D341Med (cell line): ENCODE data around the gene TTBK2.
"Not testable (repeated sequence)": the region's sequence is repeated elsewhere in the genome, so short reads cannot be mapped to it uniquely, and the experiment has no call there.

Experiments used
- DNase-seq: peaks from one replicate; pipeline ENCODE4 v3.0.0; 2012; ENCODE audit warnings: low spot score

The TTBK2 gene

GRCh38 chr15:42761813-42762212, 158.8 kb downstream of the TTBK2 start:
- DNase-seq = not testable (repeated sequence)

GRCh38 chr15:42760759-42761158, 159.8 kb downstream of the TTBK2 start:
- DNase-seq = no peak

- DNase-seq = no peak
Observed at GRCh38 chr15:42759093-42759492, 161.5 kb downstream of the TTBK2 start.

- no peak for DNase-seq
Observed at GRCh38 chr15:42750306-42750705, 170.3 kb downstream of the TTBK2 start.

- DNase-seq = no peak
Observed at GRCh38 chr15:42749266-42749665, 171.3 kb downstream of the TTBK2 start.

GRCh38 chr15:42744195-42744594, 176.4 kb downstream of the TTBK2 start:
- no peak for DNase-seq

GRCh38 chr15:42742149-42742548, 178.4 kb downstream of the TTBK2 start:
- DNase-seq = no peak

GRCh38 chr15:42741710-42742109, 178.9 kb downstream of the TTBK2 start:
- DNase-seq = no peak

- no peak for DNase-seq
Observed at GRCh38 chr15:42737529-42738328, 182.8 kb downstream of the TTBK2 start.

GRCh38 chr15:42736793-42737528, 183.6 kb downstream of the TTBK2 start, which contains the start of gene CDAN1:
Gene CDAN1 (minus strand): TSS chr15:42737128. CDS start chr15:42737102, 26 bp downstream.
- DNase-seq = peak; percentile 100

GRCh38 chr15:42736178-42736792, 184.3 kb downstream of the TTBK2 start:
- peak; percentile 72 for DNase-seq

- no peak for DNase-seq
Observed at GRCh38 chr15:42735382-42736165, 185.0 kb downstream of the TTBK2 start.

- no peak for DNase-seq
Observed at GRCh38 chr15:42734076-42734672, 186.4 kb downstream of the TTBK2 start.

GRCh38 chr15:42733027-42733426, 187.6 kb downstream of the TTBK2 start:
- no peak for DNase-seq

- no peak for DNase-seq
Observed at GRCh38 chr15:42732095-42732827, 188.3 kb downstream of the TTBK2 start.

- DNase-seq = no peak
Observed at GRCh38 chr15:42731461-42731860, 189.1 kb downstream of the TTBK2 start.

- no peak for DNase-seq
Observed at GRCh38 chr15:42730536-42730935, 190.0 kb downstream of the TTBK2 start.

GRCh38 chr15:42730135-42730534, 190.4 kb downstream of the TTBK2 start:
- DNase-seq = no peak

- no peak for DNase-seq
Observed at GRCh38 chr15:42729409-42729808, 191.2 kb downstream of the TTBK2 start.

GRCh38 chr15:42728972-42729371, 191.6 kb downstream of the TTBK2 start:
- DNase-seq = no peak

- no peak for DNase-seq
Observed at GRCh38 chr15:42728560-42728959, 192.0 kb downstream of the TTBK2 start.
